Sigmoid colon (tissue), 4 donors: ENCODE measurements around the gene C3orf22.

Source experiments
- EP300 ChIP-seq, 4 donors: sonication (generic); formaldehyde crosslinking; IDR thresholded peaks; one replicate each; pipeline ENCODE4 v1.6.1; 2017; ENCODE audit warnings: antibody characterized with exemption in 4 of 4
- POLR2A ChIP-seq, 2 donors: fragments of 450-650 bp; IDR thresholded peaks; one replicate each; pipeline ENCODE4 v1.6.1; 2016; ENCODE audit warnings: antibody characterized with exemption in 2 of 2, mild to moderate bottlenecking in 2 of 2, moderate library complexity in 2 of 2
- POLR2AphosphoS5 ChIP-seq, 4 donors: sonication (generic); formaldehyde crosslinking; IDR thresholded peaks; one replicate each; pipeline ENCODE4 v1.6.1; 2017; ENCODE audit warnings: antibody characterized with exemption in 4 of 4
- TF ChIP-seq, protein P1 (sequence below), 4 experiments: fragments of 450-650 bp in 3 of 4; fragments of 200-600 bp in 1 of 4; IDR thresholded peaks; one replicate each; pipeline ENCODE4 v1.5.1; 2016 to 2019; ENCODE audit warnings: antibody characterized with exemption in 4 of 4, mild to moderate bottlenecking in 3 of 4, moderate library complexity in 2 of 4

GRCh38 chr3:126537116-126537729, 21.5 kb downstream of the C3orf22 start:
- TF ChIP-seq, protein P1, sequence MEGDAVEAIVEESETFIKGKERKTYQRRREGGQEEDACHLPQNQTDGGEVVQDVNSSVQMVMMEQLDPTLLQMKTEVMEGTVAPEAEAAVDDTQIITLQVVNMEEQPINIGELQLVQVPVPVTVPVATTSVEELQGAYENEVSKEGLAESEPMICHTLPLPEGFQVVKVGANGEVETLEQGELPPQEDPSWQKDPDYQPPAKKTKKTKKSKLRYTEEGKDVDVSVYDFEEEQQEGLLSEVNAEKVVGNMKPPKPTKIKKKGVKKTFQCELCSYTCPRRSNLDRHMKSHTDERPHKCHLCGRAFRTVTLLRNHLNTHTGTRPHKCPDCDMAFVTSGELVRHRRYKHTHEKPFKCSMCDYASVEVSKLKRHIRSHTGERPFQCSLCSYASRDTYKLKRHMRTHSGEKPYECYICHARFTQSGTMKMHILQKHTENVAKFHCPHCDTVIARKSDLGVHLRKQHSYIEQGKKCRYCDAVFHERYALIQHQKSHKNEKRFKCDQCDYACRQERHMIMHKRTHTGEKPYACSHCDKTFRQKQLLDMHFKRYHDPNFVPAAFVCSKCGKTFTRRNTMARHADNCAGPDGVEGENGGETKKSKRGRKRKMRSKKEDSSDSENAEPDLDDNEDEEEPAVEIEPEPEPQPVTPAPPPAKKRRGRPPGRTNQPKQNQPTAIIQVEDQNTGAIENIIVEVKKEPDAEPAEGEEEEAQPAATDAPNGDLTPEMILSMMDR (IDR thresholded peaks at IDR 0.05), result no peak
- TF ChIP-seq EP300 (IDR thresholded peaks at IDR 0.05), result no peak
- no peak for TF ChIP-seq POLR2A (IDR thresholded peaks at IDR 0.05)
- TF ChIP-seq POLR2AphosphoS5 (IDR thresholded peaks at IDR 0.05), result no peak
